Astrocyte of the spinal cord (primary cell): ENCODE measurements around the gene DPH6.

Source experiments
- DNase-seq: peaks from one replicate; pipeline ENCODE4 v3.0.0; 2011; ENCODE audit warnings: low read depth, low spot score
- H3K4me3 ChIP-seq: 2 replicates; pipeline ENCODE4 v1.5.1; 2011; ENCODE audit warnings: low read depth, mild to moderate bottlenecking, low read length, moderate library complexity
- in situ Hi-C: cut with HindIII; loops from 2 replicates; pipeline ENCODE4 v1.10.0; 2017; ENCODE audit warnings: low sequenced_read_pairs
- TF ChIP-seq, protein P1 (sequence below): IDR thresholded peaks from 2 replicates; pipeline ENCODE4 v1.5.1; 2012; ENCODE audit warnings: low read depth, mild to moderate bottlenecking, low read length, inconsistent platforms

DPH6 gene

DNA sequence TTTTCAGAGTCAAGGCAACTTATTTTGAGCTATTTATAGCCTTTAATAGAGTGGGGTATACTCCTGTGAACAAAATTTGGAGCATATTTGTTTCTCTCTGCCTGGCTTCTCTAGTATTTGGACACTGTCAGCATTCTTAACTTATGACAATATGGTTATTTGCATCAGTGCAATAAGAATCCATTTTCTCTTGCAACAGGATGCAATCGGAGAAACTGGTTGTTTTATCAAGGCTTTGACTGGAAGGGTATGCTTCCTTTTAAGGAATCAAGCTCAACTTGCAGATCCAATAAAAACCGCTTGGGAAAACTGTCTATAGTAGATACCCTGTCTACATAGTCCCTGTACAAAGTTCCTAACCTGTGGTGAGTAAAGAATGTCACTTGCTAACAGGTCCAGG is 106.7 kb downstream of the DPH6 start:
- peak; percentile 67 for DNase-seq
- TF ChIP-seq, protein P1, sequence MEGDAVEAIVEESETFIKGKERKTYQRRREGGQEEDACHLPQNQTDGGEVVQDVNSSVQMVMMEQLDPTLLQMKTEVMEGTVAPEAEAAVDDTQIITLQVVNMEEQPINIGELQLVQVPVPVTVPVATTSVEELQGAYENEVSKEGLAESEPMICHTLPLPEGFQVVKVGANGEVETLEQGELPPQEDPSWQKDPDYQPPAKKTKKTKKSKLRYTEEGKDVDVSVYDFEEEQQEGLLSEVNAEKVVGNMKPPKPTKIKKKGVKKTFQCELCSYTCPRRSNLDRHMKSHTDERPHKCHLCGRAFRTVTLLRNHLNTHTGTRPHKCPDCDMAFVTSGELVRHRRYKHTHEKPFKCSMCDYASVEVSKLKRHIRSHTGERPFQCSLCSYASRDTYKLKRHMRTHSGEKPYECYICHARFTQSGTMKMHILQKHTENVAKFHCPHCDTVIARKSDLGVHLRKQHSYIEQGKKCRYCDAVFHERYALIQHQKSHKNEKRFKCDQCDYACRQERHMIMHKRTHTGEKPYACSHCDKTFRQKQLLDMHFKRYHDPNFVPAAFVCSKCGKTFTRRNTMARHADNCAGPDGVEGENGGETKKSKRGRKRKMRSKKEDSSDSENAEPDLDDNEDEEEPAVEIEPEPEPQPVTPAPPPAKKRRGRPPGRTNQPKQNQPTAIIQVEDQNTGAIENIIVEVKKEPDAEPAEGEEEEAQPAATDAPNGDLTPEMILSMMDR = no peak
- in situ Hi-C loops = no loop called here
- H3K4me3 ChIP-seq = no peak overlapping the region

GRCh38 chr15:35437157-35437556 is 108.8 kb downstream of the DPH6 start:
- in situ Hi-C loops = no loop called here
- no peak for DNase-seq
- TF ChIP-seq, protein P1 = peak; percentile 17
- no peak overlapping the region for H3K4me3 ChIP-seq

DNA sequence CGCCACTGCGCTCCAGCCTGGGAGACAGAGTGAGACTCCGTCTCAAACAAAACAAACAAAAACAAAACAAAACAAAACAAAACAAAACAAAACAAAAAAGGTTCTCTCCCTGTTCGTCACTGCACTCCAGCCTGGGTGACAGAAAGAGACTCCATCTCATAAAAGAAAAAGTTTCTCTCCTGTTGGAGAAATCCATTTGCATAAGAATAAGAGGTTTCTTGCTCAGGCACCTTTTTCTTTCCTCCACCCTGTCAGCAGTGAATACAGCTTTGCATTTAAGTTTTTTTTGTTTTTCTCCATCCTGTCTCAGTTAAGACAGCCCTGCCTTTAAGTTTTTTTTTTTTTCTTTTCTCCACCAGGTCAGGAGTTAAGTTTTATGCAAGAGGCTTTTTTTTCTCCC is 109.5 kb downstream of the DPH6 start:
- no peak overlapping the region for H3K4me3 ChIP-seq
- in situ Hi-C loops = no loop called here
- TF ChIP-seq, protein P1 = no peak
- no peak for DNase-seq

- TF ChIP-seq, protein P1 = no peak
- H3K4me3 ChIP-seq = no peak overlapping the region
- in situ Hi-C loops = no loop called here
- no peak for DNase-seq
Observed at GRCh38 chr15:35431281-35431680, 114.7 kb downstream of the DPH6 start.

- in situ Hi-C loops = no loop called here
- TF ChIP-seq, protein P1 = no peak
- no peak overlapping the region for H3K4me3 ChIP-seq
- DNase-seq = no peak
Observed at GRCh38 chr15:35430301-35430700, 115.7 kb downstream of the DPH6 start.

DNA sequence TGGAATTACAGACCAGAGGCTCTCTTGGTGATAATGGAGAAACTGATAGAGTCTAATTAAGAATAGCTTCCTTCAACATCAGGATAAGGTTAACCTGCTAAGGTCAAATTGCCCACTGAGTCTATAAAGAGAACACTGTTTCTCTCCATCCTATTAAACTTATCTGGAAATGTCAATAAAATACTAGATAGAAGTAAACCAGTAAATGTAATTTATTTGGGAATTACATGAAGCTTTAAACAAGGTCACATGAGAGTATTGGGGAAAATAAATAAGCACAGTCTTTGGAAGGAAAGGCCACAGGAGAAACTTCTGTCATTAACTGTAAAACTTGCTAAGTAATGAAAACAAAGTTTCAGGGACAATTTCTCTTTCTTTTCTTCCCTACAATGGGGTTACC is 118.5 kb downstream of the DPH6 start:
- DNase-seq = no peak
- in situ Hi-C loops = no loop called here
- TF ChIP-seq, protein P1 = no peak
- no peak overlapping the region for H3K4me3 ChIP-seq

- DNase-seq = peak; percentile 68
- H3K4me3 ChIP-seq = no peak overlapping the region
- in situ Hi-C loops = no loop called here
- TF ChIP-seq, protein P1 = no peak
Observed at GRCh38 chr15:35427091-35427490, 118.9 kb downstream of the DPH6 start.
